ENCODE results near the gene PDE2A. TPM values are rescaled to one million over a fixed set of nuclear protein-coding genes. Genes with fewer than 3 reads are reported as not detected.

Gene PDE2A
- total RNA-seq, 3 donors from 2014 or later: 23.7 to 85.9 (median 67.0) TPM

- intact Hi-C loops (cut with DNase I; ENCODE audit: low total_unique reads): loop anchor here (10.0 kb wide), 1 partner anchor 1951 kb away; no protein-coding TSS in a partner anchor
- no peak overlapping the region for H3K4me3 ChIP-seq
- H3K27me3 ChIP-seq: no peaks in the 10 kb centered on the region
- H3K4me1 ChIP-seq: no peaks in the 10 kb centered on the region
- no peak for DNase-seq (ENCODE audit: low spot score in 2 of 2)
- H3K9me3 ChIP-seq: no peaks in the 10 kb centered on the region
- H3K36me3 ChIP-seq: no peaks in the 10 kb centered on the region
- no peak for TF ChIP-seq POLR2A (IDR thresholded peaks at IDR 0.05)
- TF ChIP-seq CTCF (IDR thresholded peaks at IDR 0.05): no peak
- TF ChIP-seq POLR2AphosphoS5 (IDR thresholded peaks at IDR 0.05): no peak
- no peak overlapping the region for H3K27ac ChIP-seq
Observed at GRCh38 chr11:72655896-72656464, 18.2 kb downstream of the PDE2A start.

GRCh38 chr11:72655014-72655413, 19.2 kb downstream of the PDE2A start:
- no peak for DNase-seq (ENCODE audit: low spot score in 2 of 2)
- intact Hi-C loops (cut with DNase I; ENCODE audit: low total_unique reads): loop anchor here (10.0 kb wide), 1 partner anchor 1950 kb away; no protein-coding TSS in a partner anchor
- H3K27me3 ChIP-seq: no peaks in the 10 kb centered on the region
- H3K9me3 ChIP-seq: no peaks in the 10 kb centered on the region
- TF ChIP-seq POLR2AphosphoS5 (IDR thresholded peaks at IDR 0.05) (no peak), CTCF (IDR thresholded peaks at IDR 0.05) (no peak), POLR2A (IDR thresholded peaks at IDR 0.05) (no peak)
- no peaks in the 10 kb centered on the region for H3K4me1 ChIP-seq
- no peak overlapping the region for H3K4me3 ChIP-seq
- no peak overlapping the region for H3K27ac ChIP-seq
- H3K36me3 ChIP-seq: no peaks in the 10 kb centered on the region

- H3K4me3 ChIP-seq: no peak overlapping the region
- H3K9me3 ChIP-seq: no peaks in the 10 kb centered on the region
- intact Hi-C loops (cut with DNase I; ENCODE audit: low total_unique reads): loop anchor here (10.0 kb wide), 1 partner anchor 1949 kb away; no protein-coding TSS in a partner anchor
- TF ChIP-seq CTCF (IDR thresholded peaks at IDR 0.05) (no peak), POLR2A (IDR thresholded peaks at IDR 0.05) (no peak), POLR2AphosphoS5 (IDR thresholded peaks at IDR 0.05) (no peak)
- DNase-seq (ENCODE audit: low spot score in 2 of 2): no peak
- no peak overlapping the region for H3K27ac ChIP-seq
- no peaks in the 10 kb centered on the region for H3K27me3 ChIP-seq
- no peaks in the 10 kb centered on the region for H3K4me1 ChIP-seq
- H3K36me3 ChIP-seq: no peaks in the 10 kb centered on the region
Observed at GRCh38 chr11:72653649-72654048, 20.6 kb downstream of the PDE2A start.

- Histone ChIP-seq H3K27ac (no peak overlapping the region), H3K4me1 (no peaks in the 10 kb centered on the region), H3K36me3 (no peaks in the 10 kb centered on the region), H3K4me3 (no peak overlapping the region), H3K9me3 (no peaks in the 10 kb centered on the region), H3K27me3 (no peaks in the 10 kb centered on the region)
- no peak for DNase-seq (ENCODE audit: low spot score in 2 of 2)
- TF ChIP-seq CTCF (IDR thresholded peaks at IDR 0.05): no peak
- no peak for TF ChIP-seq POLR2AphosphoS5 (IDR thresholded peaks at IDR 0.05)
- TF ChIP-seq POLR2A (IDR thresholded peaks at IDR 0.05): no peak
- intact Hi-C loops (cut with DNase I; ENCODE audit: low total_unique reads): loop anchor here (10.0 kb wide), 1 partner anchor 1948 kb away; no protein-coding TSS in a partner anchor
Observed at GRCh38 chr11:72652873-72653630, 21.2 kb downstream of the PDE2A start.

- no peaks in the 10 kb centered on the region for H3K9me3 ChIP-seq
- no peaks in the 10 kb centered on the region for H3K27me3 ChIP-seq
- H3K4me1 ChIP-seq: no peaks in the 10 kb centered on the region
- no peak overlapping the region for H3K4me3 ChIP-seq
- intact Hi-C loops (cut with DNase I; ENCODE audit: low total_unique reads): loop anchor here (10.0 kb wide), 1 partner anchor 1947 kb away; no protein-coding TSS in a partner anchor
- no peak for DNase-seq (ENCODE audit: low spot score in 2 of 2)
- TF ChIP-seq CTCF (IDR thresholded peaks at IDR 0.05) (no peak), POLR2A (IDR thresholded peaks at IDR 0.05) (no peak)
- H3K36me3 ChIP-seq: no peaks in the 10 kb centered on the region
- H3K27ac ChIP-seq: no peak overlapping the region
Observed at GRCh38 chr11:72652133-72652532, 22.1 kb downstream of the PDE2A start.

Measured in breast epithelium (tissue), 4 donors.